ENCODE results near the gene SIRT2. TPM values are rescaled to one million over a fixed set of nuclear protein-coding genes. Genes with fewer than 3 reads are reported as not detected.

The SIRT2 gene
- total and polyA plus RNA-seq, 2 of the 8 experiments (the other 6 are each of a cell fraction or from before 2014, with no cell fraction given), result 6.5 to 10.0 TPM

GRCh38 chr19:38883286-38883685 lies 16.1 kb downstream of the SIRT2 start:
- peak overlapping the region; percentile 72; the same call in 1 of the 2 replicates for H2BK15ac ChIP-seq (ENCODE audit: low read length)
- no peaks in the 10 kb centered on the region for H3K27me3 ChIP-seq (replicated peaks in 1 of 4; ENCODE audit: control insufficient read depth in 3 of 4, extremely low read depth in 1 of 4, insufficient read depth in 3 of 4, low read length in 3 of 4)
- no peak for DNase-seq (ENCODE audit: low read depth in 1 of 2, low spot score in 2 of 2)
- H3K36me3 ChIP-seq (ENCODE audit: control insufficient read depth in 2 of 4, insufficient read depth in 4 of 4, low read length in 3 of 4), result no peaks in the 10 kb centered on the region
- peak overlapping the region; percentile 78 for H3K4ac ChIP-seq (replicated peaks; ENCODE audit: insufficient read length, low read depth, low read length)
- no peak overlapping the region for H3K56ac ChIP-seq (replicated peaks; ENCODE audit: insufficient read length, low read depth, low read length)
- H2BK120ac ChIP-seq (replicated peaks; ENCODE audit: low read depth, low read length), result no peak overlapping the region
- no peak overlapping the region for H2BK20ac ChIP-seq (ENCODE audit: low read length)
- no peak overlapping the region for H3K14ac ChIP-seq (ENCODE audit: insufficient read length)
- no peak overlapping the region for H4K8ac ChIP-seq (ENCODE audit: extremely low read depth, insufficient read depth, low read length)
- no peak overlapping the region for H3K4me3 ChIP-seq (ENCODE audit: extremely low read depth in 1 of 4, insufficient read depth in 2 of 4, low read depth in 3 of 4, low read length in 4 of 4)
- no peak overlapping the region for H3K27ac ChIP-seq (ENCODE audit: low read depth, low read length)
- peaks cover 0 to 3% (median under 1%) of the 10 kb centered on the region in 4 experiments; a peak in 5 of 7 replicates for H3K4me1 ChIP-seq (replicated peaks in 1 of 4; ENCODE audit: control insufficient read depth in 3 of 4, insufficient read depth in 4 of 4, low read length in 3 of 4)
- POLR2A ChIA-PET (ENCODE audit: partially characterized antibody), result interaction anchor here (0.6 to 0.9 kb wide), 2 partner anchors 17 to 164 kb away, joined by 4 to 5 read pairs; partner anchors contain the start of gene NFKBIB
- FAIRE-seq, result no peak
- H3K79me1 ChIP-seq (ENCODE audit: low read depth, low read length), result no peaks in the 10 kb centered on the region
- no peak overlapping the region for H2BK5ac ChIP-seq (ENCODE audit: low read depth, low read length)
- no peak overlapping the region for H3K4me2 ChIP-seq (ENCODE audit: insufficient read depth in 1 of 2, low read depth in 2 of 2, low read length in 2 of 2)
- no peak overlapping the region for H2AK5ac ChIP-seq (ENCODE audit: low read depth, low read length)
- no peak overlapping the region for H4K5ac ChIP-seq (ENCODE audit: insufficient read length, low read depth, low read length)
- TF ChIP-seq POU5F1 (IDR thresholded peaks at IDR 0.05; ENCODE audit: low read depth, low read length), result no peak
- no peak for TF ChIP-seq MAFK (IDR thresholded peaks at IDR 0.05; ENCODE audit: low read depth, low read length)
- no peak for TF ChIP-seq SAP30 (IDR thresholded peaks at IDR 0.05; ENCODE audit: insufficient read depth, insufficient replicate concordance, low read length)
- no peak for TF ChIP-seq HDAC2 (IDR thresholded peaks at IDR 0.05; ENCODE audit: borderline replicate concordance in 1 of 2, low read depth in 2 of 2, low read length in 2 of 2)
- no peak for TF ChIP-seq SP1 (IDR thresholded peaks at IDR 0.05; ENCODE audit: low read depth, low read length)
- no peak for TF ChIP-seq KDM4A (IDR thresholded peaks at IDR 0.05; ENCODE audit: low read depth, low read length, severe bottlenecking)
- no peak for TF ChIP-seq JUND (IDR thresholded peaks at IDR 0.05; ENCODE audit: low read length)
- no peak for TF ChIP-seq NANOG (IDR thresholded peaks at IDR 0.05; ENCODE audit: insufficient read depth, low read depth, low read length, poor library complexity, severe bottlenecking)
- H4K20me1 ChIP-seq (replicated peaks in 1 of 2; ENCODE audit: control insufficient read depth in 1 of 2, insufficient read depth in 2 of 2, low read length in 2 of 2), result no peaks in the 10 kb centered on the region
- H4K91ac ChIP-seq (replicated peaks; ENCODE audit: insufficient read length, low read length), result no peak overlapping the region
- no peak overlapping the region for H2BK12ac ChIP-seq (ENCODE audit: low read depth, low read length)
- H3K23me2 ChIP-seq (ENCODE audit: low read depth, low read length), result no peaks in the 10 kb centered on the region
- H3K9ac ChIP-seq (replicated peaks in 1 of 4; ENCODE audit: extremely low read depth in 1 of 4, low read depth in 3 of 4, low read length in 3 of 4), result no peak overlapping the region
- H3K18ac ChIP-seq (ENCODE audit: extremely low read depth, low read length), result no peak overlapping the region
- WGBS, 2 experiments (ENCODE audit: extremely low coverage in 1 of 2, insufficient coverage in 1 of 2, insufficient read length in 1 of 2, insufficient replicate concordance in 2 of 2, low coverage in 1 of 2, low lambda C conversion rate in 2 of 2, missing lambda C conversion rate in 1 of 2), result 92% methylated on average over 9 of the region's 9 CpGs; no CpG with 5 or more reads in 1 of the 2 experiments
- no peaks in the 10 kb centered on the region for H3K79me2 ChIP-seq (ENCODE audit: control insufficient read depth in 1 of 2, insufficient read depth in 2 of 2, low read length in 2 of 2)
- no peaks in the 10 kb centered on the region for H3K9me3 ChIP-seq (ENCODE audit: insufficient read depth in 2 of 2, low read depth in 1 of 2, low read length in 1 of 2)
- H2AFZ ChIP-seq (ENCODE audit: low read length), result no peak overlapping the region
- CTCF ChIA-PET (ENCODE audit: partially characterized antibody), result interaction anchor here (0.7 to 1.8 kb wide), 5 partner anchors 11 to 50 kb away, joined by 3 to 8 read pairs (median 5); no protein-coding TSS in a partner anchor
- H3K23ac ChIP-seq (ENCODE audit: insufficient read length), result no peak overlapping the region

All from H1 (cell line).